HG03060 (cell line): ENCODE measurements around the gene UGT2B17.
"Not testable (repeated sequence)": the region's sequence is repeated elsewhere in the genome, so short reads cannot be mapped to it uniquely, and the experiment has no call there.

ENCODE experiments used
- ATAC-seq: cut with Tn5 transposase; IDR thresholded peaks from one replicate; pipeline ENCODE4 v1.9.1; 2021; ENCODE audit warnings: low read depth, moderate number of reproducible peaks; ENCODE audit not compliant: unreplicated experiment

The UGT2B17 gene

GRCh38 chr4:68576272-68577125 lies at the start of gene UGT2B17:
Gene UGT2B17, minus strand, starts transcription at chr4:68576322. Its CDS starts 7,838 bp downstream, at chr4:68568484.
- no peak for ATAC-seq

GRCh38 chr4:68622731-68623130 lies 46.6 kb upstream of the UGT2B17 start:
- not testable (repeated sequence) for ATAC-seq

- no peak for ATAC-seq
Measured at GRCh38 chr4:68617003-68617698, 41.0 kb upstream of the UGT2B17 start.

GRCh38 chr4:68615699-68616422 lies 39.7 kb upstream of the UGT2B17 start:
- no peak for ATAC-seq

- no peak for ATAC-seq
Measured at GRCh38 chr4:68613752-68614151, 37.6 kb upstream of the UGT2B17 start.

DNA sequence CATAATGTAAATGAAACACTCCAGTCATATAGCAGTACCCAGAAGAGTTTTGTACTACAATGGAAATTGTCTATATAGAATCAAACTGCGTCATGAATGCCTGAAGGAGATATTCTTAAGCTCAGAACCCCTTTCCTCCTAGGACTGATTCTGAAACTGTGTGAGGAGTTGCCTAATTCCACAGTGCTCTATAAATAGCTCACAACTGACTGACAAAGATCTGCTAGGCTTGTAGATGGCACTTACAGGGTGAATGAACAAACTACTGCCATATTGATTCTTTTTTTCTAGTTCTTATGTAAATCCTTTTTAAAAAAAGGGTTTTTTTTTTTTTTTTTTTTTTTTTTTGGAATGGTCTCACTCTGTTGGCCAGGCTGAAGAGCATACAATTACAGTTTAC lies 30.1 kb upstream of the UGT2B17 start:
- no peak for ATAC-seq

- no peak for ATAC-seq
Measured at GRCh38 chr4:68599150-68599549, 23.0 kb upstream of the UGT2B17 start.

GRCh38 chr4:68597482-68597881 lies 21.4 kb upstream of the UGT2B17 start:
- no peak for ATAC-seq

DNA sequence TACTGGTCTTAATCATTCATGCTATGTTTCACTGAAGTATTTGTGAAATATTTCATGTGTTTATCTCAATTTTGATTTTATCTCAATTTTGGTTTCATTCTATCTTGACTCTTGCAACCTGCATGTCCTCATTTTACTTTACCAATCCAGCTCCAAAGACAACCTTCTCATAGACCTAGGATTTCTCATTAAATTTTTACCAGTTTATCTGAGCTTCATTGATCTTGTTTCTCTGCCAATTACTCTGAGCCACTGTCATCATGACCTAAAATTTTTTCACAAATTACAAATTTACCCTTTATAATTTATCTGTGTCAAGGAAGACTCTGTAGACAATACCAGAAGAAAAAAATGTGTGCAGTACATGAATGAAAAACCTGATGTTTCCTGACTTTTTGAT lies 18.6 kb upstream of the UGT2B17 start:
- ATAC-seq, result no peak

GRCh38 chr4:68593112-68593511 lies 17.0 kb upstream of the UGT2B17 start:
- ATAC-seq, result no peak

GRCh38 chr4:68592673-68593072 lies 16.6 kb upstream of the UGT2B17 start:
- ATAC-seq, result no peak

GRCh38 chr4:68591204-68591603 lies 15.1 kb upstream of the UGT2B17 start:
- no peak for ATAC-seq

GRCh38 chr4:68589790-68590189 lies 13.7 kb upstream of the UGT2B17 start:
- ATAC-seq, result no peak

GRCh38 chr4:68582339-68582717 lies 6.2 kb upstream of the UGT2B17 start:
- ATAC-seq, result no peak

- ATAC-seq, result no peak
Measured at GRCh38 chr4:68581383-68582338, 5.5 kb upstream of the UGT2B17 start.

DNA sequence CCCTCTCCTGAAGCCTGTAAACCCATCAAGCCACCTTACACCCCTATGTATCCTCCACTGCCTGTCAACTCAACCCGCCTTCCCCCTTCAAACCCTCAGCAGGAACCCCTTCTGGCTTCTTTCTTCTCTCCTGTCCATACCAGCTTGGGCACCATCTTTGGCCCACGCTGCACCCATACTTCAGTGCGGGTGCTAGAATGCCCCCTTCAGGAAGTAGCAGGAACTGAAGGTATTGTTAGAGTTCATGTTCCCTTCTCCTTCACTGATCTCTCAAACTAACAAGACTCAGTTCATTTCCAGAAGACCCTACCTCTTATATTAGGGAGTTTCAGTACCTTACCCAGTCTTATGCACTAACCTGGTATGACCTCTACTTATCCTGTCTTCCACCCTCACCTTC lies 1.5 kb upstream of the UGT2B17 start:
- ATAC-seq, result no peak

DNA sequence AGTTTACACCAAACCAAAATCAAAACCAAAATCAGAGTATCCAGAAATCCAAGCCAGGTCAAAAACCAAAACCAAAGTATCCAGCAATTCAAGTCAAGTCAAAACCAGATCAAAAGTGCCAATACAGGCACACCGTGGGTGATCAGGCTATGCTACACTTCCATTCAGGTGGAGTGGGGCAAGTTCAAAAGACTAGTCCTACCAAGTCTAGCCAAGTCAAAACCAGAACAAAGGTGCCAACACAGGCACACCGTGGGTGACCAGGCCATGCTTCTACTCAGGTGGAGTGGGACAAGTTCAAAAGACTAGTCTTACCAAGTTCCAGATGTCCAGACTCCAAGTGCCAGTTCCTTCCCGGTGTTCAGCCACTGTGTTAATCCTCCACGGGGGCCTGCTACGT lies 486 bp downstream of the UGT2B17 start:
- ATAC-seq, result not testable (repeated sequence)

GRCh38 chr4:68575081-68575480 lies 1.0 kb downstream of the UGT2B17 start:
- no peak for ATAC-seq

- no peak for ATAC-seq
Measured at GRCh38 chr4:68572653-68573170, 3.4 kb downstream of the UGT2B17 start.

- no peak for ATAC-seq
Measured at GRCh38 chr4:68570122-68570507, 6.0 kb downstream of the UGT2B17 start.
